ENCODE measurements around the gene CPM. TPM values are rescaled to one million over a fixed set of nuclear protein-coding genes. Genes with fewer than 3 reads are reported as not detected.

CPM gene
- total and polyA plus RNA-seq, 2 donors (not counting 3 experiments of a cell fraction or from before 2014, with no cell fraction given): not detected

DNA sequence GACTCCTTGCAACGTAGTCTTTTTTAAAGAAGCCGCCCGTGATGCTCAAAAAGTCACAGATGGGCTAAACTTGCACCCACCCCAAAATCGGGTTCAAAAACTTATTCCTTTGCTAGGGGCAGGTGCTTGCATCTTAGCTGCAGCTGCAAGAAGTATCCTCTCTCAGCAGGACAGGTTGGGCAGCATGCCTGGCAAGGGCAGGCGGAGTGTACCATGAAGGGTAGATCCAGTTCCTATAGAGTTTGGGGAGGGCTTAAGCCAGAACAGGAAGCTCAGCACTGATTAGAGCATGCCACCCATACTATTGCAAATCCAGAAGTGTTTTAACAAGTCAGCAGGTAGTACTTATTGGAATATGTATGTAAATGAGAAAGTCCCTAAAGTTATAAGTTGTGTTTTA is 48.7 kb downstream of the CPM start:
- Histone ChIP-seq H3K4me2 (ENCODE audit: insufficient read depth, low read length) (no peak overlapping the region), H2AFZ (ENCODE audit: low read depth, low read length) (no peak overlapping the region), H4K20me1 (replicated peaks; ENCODE audit: control insufficient read depth, extremely low read depth, insufficient read depth, low read length) (no peaks in the 10 kb centered on the region), H3K9me3 (replicated peaks; ENCODE audit: control insufficient read depth, insufficient read depth, low read length) (no peaks in the 10 kb centered on the region), H3K27me3 (ENCODE audit: control insufficient read depth in 2 of 2, insufficient read depth in 2 of 2, low read length in 2 of 2) (peaks cover 6 to 15% of the 10 kb centered on the region in 2 experiments), H3K27ac (ENCODE audit: insufficient read depth, low read depth, low read length) (no peak overlapping the region), H3K9me1 (replicated peaks; ENCODE audit: control insufficient read depth, extremely low read depth, insufficient read depth, low read length) (no peaks in the 10 kb centered on the region), H3K4me1 (ENCODE audit: control insufficient read depth, extremely low read depth, insufficient read depth, low read length) (no peaks in the 10 kb centered on the region), H3K36me3 (ENCODE audit: control insufficient read depth in 2 of 2, extremely low read depth in 1 of 2, insufficient read depth in 2 of 2, low read length in 2 of 2) (no peaks in the 10 kb centered on the region), H3K79me2 (ENCODE audit: control insufficient read depth, insufficient read depth, low read length) (no peaks in the 10 kb centered on the region), H3K9ac (replicated peaks; ENCODE audit: extremely low read depth, insufficient read depth, low read length) (no peak overlapping the region), H3K4me3 (replicated peaks in 1 of 3; ENCODE audit: insufficient read depth in 1 of 3, low read depth in 1 of 3, low read length in 3 of 3) (no peak overlapping the region)
- TF ChIP-seq POLR2A (IDR thresholded peaks at IDR 0.05; ENCODE audit: low read depth, low read length) (no peak), POLR2AphosphoS5 (IDR thresholded peaks at IDR 0.05; ENCODE audit: insufficient read depth, low read depth, low read length) (no peak)
- TF ChIP-seq, protein P1, sequence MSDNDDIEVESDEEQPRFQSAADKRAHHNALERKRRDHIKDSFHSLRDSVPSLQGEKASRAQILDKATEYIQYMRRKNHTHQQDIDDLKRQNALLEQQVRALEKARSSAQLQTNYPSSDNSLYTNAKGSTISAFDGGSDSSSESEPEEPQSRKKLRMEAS (IDR thresholded peaks at IDR 0.05; ENCODE audit: insufficient read depth, insufficient read length): no peak
- dilution Hi-C loops (cut with MboI; ENCODE audit: extremely low pct_ligation_motif_present, low sequenced_read_pairs) (no loop called here), intact Hi-C loops (cut with micrococcal nuclease) (no loop called here)
- no TSS peak for BruUV-seq (replicated peaks)
- ChIA-PET POLR2A (no interaction called here), CTCF (no interaction called here)
- no peak for DNase-seq (ENCODE audit: low read depth, low spot score)
- no peak for FAIRE-seq

DNA sequence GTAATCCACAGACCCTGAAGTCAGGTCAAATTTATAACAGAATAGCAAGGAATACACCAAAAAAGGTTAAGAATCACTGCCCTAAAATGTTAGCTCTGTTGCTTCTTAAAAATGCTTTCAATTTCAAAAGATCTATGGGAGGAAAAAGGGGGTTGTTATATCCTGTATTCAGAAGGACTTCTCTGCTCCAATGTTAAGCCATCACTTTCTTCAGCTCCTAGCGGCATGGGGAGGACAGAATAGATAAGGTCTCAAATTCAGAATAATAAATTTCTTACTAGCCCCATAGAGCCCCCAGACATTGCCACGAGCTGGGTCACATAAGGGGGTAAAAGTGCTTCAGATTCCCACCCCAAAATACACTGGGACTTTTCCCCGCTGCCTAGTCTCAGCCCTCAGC is 49.8 kb downstream of the CPM start:
- BruUV-seq (replicated peaks): no TSS peak
- FAIRE-seq (no peak), DNase-seq (ENCODE audit: low read depth, low spot score) (no peak)
- no peaks in the 10 kb centered on the region for H3K36me3 ChIP-seq (ENCODE audit: control insufficient read depth in 2 of 2, extremely low read depth in 1 of 2, insufficient read depth in 2 of 2, low read length in 2 of 2)
- no peak overlapping the region for H3K27ac ChIP-seq (ENCODE audit: insufficient read depth, low read depth, low read length)
- intact Hi-C loops (cut with micrococcal nuclease) (no loop called here), dilution Hi-C loops (cut with MboI; ENCODE audit: extremely low pct_ligation_motif_present, low sequenced_read_pairs) (no loop called here)
- H3K9me3 ChIP-seq (replicated peaks; ENCODE audit: control insufficient read depth, insufficient read depth, low read length): no peaks in the 10 kb centered on the region
- H3K4me1 ChIP-seq (ENCODE audit: control insufficient read depth, extremely low read depth, insufficient read depth, low read length): no peaks in the 10 kb centered on the region
- H2AFZ ChIP-seq (ENCODE audit: low read depth, low read length): no peak overlapping the region
- TF ChIP-seq EZH2 (IDR thresholded peaks at IDR 0.05; ENCODE audit: borderline replicate concordance, low read depth, low read length, severe bottlenecking) (no peak), POLR2AphosphoS5 (IDR thresholded peaks at IDR 0.05; ENCODE audit: insufficient read depth, low read depth, low read length) (no peak)
- H3K79me2 ChIP-seq (ENCODE audit: control insufficient read depth, insufficient read depth, low read length): no peaks in the 10 kb centered on the region
- POLR2A ChIA-PET: no interaction called here
- no peaks in the 10 kb centered on the region for H4K20me1 ChIP-seq (replicated peaks; ENCODE audit: control insufficient read depth, extremely low read depth, insufficient read depth, low read length)
- H3K9ac ChIP-seq (replicated peaks; ENCODE audit: extremely low read depth, insufficient read depth, low read length): no peak overlapping the region
- H3K27me3 ChIP-seq (ENCODE audit: control insufficient read depth in 2 of 2, insufficient read depth in 2 of 2, low read length in 2 of 2): peaks cover 2 to 13% of the 10 kb centered on the region in 2 experiments
- CTCF ChIA-PET: no interaction called here
- H3K4me2 ChIP-seq (ENCODE audit: insufficient read depth, low read length): no peak overlapping the region
- H3K9me1 ChIP-seq (replicated peaks; ENCODE audit: control insufficient read depth, extremely low read depth, insufficient read depth, low read length): no peaks in the 10 kb centered on the region
- H3K4me3 ChIP-seq (replicated peaks in 1 of 3; ENCODE audit: insufficient read depth in 1 of 3, low read depth in 1 of 3, low read length in 3 of 3): no peak overlapping the region
